K562 (cell line): ENCODE data around the gene PAQR4. TPM values are rescaled to one million over a fixed set of nuclear protein-coding genes. Genes with fewer than 3 reads are reported as not detected.

Experiments used
- CREM ChIP-seq: IDR thresholded peaks from 2 replicates; pipeline ENCODE4 v1.6.1; 2014; ENCODE audit warnings: antibody characterized with exemption, low read depth
- ETV6 ChIP-seq, 3 experiments: fragments of 150-350 bp in 1 of 3; sonication (generic) in 1 of 3; formaldehyde crosslinking in 1 of 3; IDR thresholded peaks; 2 replicates each; pipeline versions ENCODE4 v1.6.1 to v1.8.0; 2014 to 2022; ENCODE audit warnings: borderline replicate concordance in 2 of 3, low read depth in 2 of 3, antibody characterized with exemption in 1 of 3, low read length in 1 of 3, mild to moderate bottlenecking in 1 of 3, missing genetic modification reagents in 1 of 3
- HOXB6 ChIP-seq: fragments of 250-450 bp; sonication (Bioruptor Pico); IDR thresholded peaks from 2 replicates; pipeline ENCODE4 v1.5.1; 2022; ENCODE audit warnings: mild to moderate bottlenecking, borderline replicate concordance
- MAFF ChIP-seq: IDR thresholded peaks from 2 replicates; pipeline ENCODE4 v1.6.1; 2012; ENCODE audit warnings: low read length, improper control_type of control experiment
- MEF2D ChIP-seq: conservative IDR thresholded peaks from 2 replicates; pipeline ENCODE4 v1.6.1; 2016; ENCODE audit warnings: low read depth, missing genetic modification characterization, missing compliant biosample characterization
- SMAD4 ChIP-seq: fragments of 250-450 bp; sonication (Bioruptor Pico); conservative IDR thresholded peaks from 2 replicates; pipeline ENCODE4 v1.8.0; 2021; ENCODE audit warnings: inconsistent platforms, mild to moderate bottlenecking, moderate library complexity
- SP2 ChIP-seq: IDR thresholded peaks from 2 replicates; pipeline ENCODE4 v1.6.1; 2011; ENCODE audit warnings: mild to moderate bottlenecking, low read depth, low read length, moderate library complexity; ENCODE audit not compliant: poor library complexity, severe bottlenecking; ENCODE audit errors: extremely low read depth
- TGIF2 ChIP-seq: sonication (generic); formaldehyde crosslinking; IDR thresholded peaks from 2 replicates; pipeline ENCODE4 v1.8.1; 2022; ENCODE audit warnings: mild to moderate bottlenecking, missing genetic modification reagents, moderate library complexity
- U2AF2 ChIP-seq: fragments of 200-400 bp; formaldehyde crosslinking; optimal IDR thresholded peaks from 2 replicates; pipeline ENCODE3; 2017; ENCODE audit warnings: low read depth, mild to moderate bottlenecking, low read length
- YY1 ChIP-seq, 3 experiments: IDR thresholded peaks; 2 replicates each; pipeline ENCODE4 v1.6.1; 2011; ENCODE audit warnings: low read length in 2 of 3, mild to moderate bottlenecking in 2 of 3, moderate library complexity in 2 of 3, borderline replicate concordance in 1 of 3, control low read depth in 1 of 3, low read depth in 1 of 3; ENCODE audit not compliant: insufficient read depth in 3 of 3, insufficient replicate concordance in 2 of 3, control insufficient read depth in 1 of 3, insufficient read length in 1 of 3; ENCODE audit errors: extremely low read depth in 1 of 3
- ZKSCAN3 ChIP-seq: fragments of 250-450 bp; sonication (Bioruptor Pico); IDR thresholded peaks from 2 replicates; pipeline ENCODE4 v1.4.0; 2020
- ZNF23 ChIP-seq: fragments of 250-450 bp; sonication (Bioruptor Pico); IDR thresholded peaks from 2 replicates; pipeline ENCODE4 v1.4.0; 2020; ENCODE audit warnings: mild to moderate bottlenecking
- ZNF76 ChIP-seq: fragments of 250-450 bp; sonication (Bioruptor Pico); IDR thresholded peaks from 2 replicates; pipeline ENCODE4 v1.4.0; 2020; ENCODE audit warnings: mild to moderate bottlenecking, moderate library complexity, borderline replicate concordance
- ZNF766 ChIP-seq: fragments of 200-800 bp; sonication (Bioruptor generic); conservative IDR thresholded peaks from 2 replicates; pipeline ENCODE4 v1.6.1; 2016; ENCODE audit warnings: missing genetic modification characterization, missing compliant biosample characterization
- polyA plus RNA-seq, 8 experiments: library from polyadenylated mRNA; depleted of rRNA in 4 of 8; stranded (reverse) in 5 of 8; unstranded in 3 of 8; fragments of >200 nt; fragmentation: Nextera tagmentation in 2 of 8; fragmentation: Illumina TruSeq in 1 of 8; extraction: Ambion mirVana in 2 of 8; extraction: Trizol in 1 of 8; gene quantifications; 2 replicates each; pipeline versions ENCODE4 v1.2.1 to v1.2.3, GENCODE V29; 2011 to 2014; ENCODE audit warnings: inconsistent platforms in 1 of 8, missing spikeins in 1 of 8
- total RNA-seq, 7 experiments: library from RNA; depleted of rRNA in 6 of 7; stranded (reverse); fragments of >200 nt in 6 of 7; fragmentation: Illumina TruSeq in 2 of 7; extraction: Trizol in 2 of 7; gene quantifications; 2 replicates each; pipeline versions ENCODE4 v1.2.1 to v1.2.3, GENCODE V29; 2011 to 2021; ENCODE audit warnings: low replicate concordance in 1 of 7
- TF ChIP-seq, protein P1 (sequence below): IDR thresholded peaks from 2 replicates; pipeline ENCODE4 v1.6.1; 2012; ENCODE audit warnings: low read depth, low read length, improper control_type of control experiment, borderline replicate concordance
- TF ChIP-seq, protein P2 (sequence below): fragments of 450-650 bp; conservative IDR thresholded peaks from 2 replicates; pipeline ENCODE4 v1.6.1; 2016; ENCODE audit warnings: missing genetic modification characterization, low read depth, mild to moderate bottlenecking, missing compliant biosample characterization, moderate library complexity
- TF ChIP-seq, protein P3 (sequence below): fragments of 200-400 bp; formaldehyde crosslinking; IDR thresholded peaks from 2 replicates; pipeline ENCODE4 v1.6.1; 2017; ENCODE audit warnings: mild to moderate bottlenecking, low read depth, low read length, moderate library complexity
- TF ChIP-seq, protein P4 (sequence below): sonication (generic); formaldehyde crosslinking; IDR thresholded peaks from 2 replicates; pipeline ENCODE4 v1.8.1; 2023; ENCODE audit warnings: mild to moderate bottlenecking, missing genetic modification reagents, moderate library complexity
- TF ChIP-seq, protein P5 (sequence below): fragments of 200-800 bp; sonication (Bioruptor generic); IDR thresholded peaks from 2 replicates; pipeline ENCODE4 v1.6.1; 2017; ENCODE audit warnings: missing genetic modification characterization, missing compliant biosample characterization

The PAQR4 gene
- total and polyA plus RNA-seq, 9 of the 15 experiments (the other 6 are each of a cell fraction or from before 2014, with no cell fraction given): 0.62 to 40.4 (median 19.5) TPM

DNA sequence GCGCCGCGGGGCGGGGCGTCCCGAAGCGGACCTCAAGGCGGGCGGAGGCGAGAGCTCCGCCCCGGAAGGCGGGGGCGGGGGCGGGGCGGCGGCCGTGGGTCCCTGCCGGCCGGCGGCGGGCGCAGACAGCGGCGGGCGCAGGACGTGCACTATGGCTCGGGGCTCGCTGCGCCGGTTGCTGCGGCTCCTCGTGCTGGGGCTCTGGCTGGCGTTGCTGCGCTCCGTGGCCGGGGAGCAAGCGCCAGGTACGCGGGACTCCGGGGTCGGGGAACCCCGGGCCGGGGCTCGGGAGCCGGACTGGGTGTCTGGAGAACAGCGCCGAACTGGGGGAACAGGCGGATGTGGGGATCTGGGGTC is 51.1 kb downstream of the PAQR4 start, which contains the start of gene TNFRSF12A (continued):
- TF ChIP-seq, protein P1, sequence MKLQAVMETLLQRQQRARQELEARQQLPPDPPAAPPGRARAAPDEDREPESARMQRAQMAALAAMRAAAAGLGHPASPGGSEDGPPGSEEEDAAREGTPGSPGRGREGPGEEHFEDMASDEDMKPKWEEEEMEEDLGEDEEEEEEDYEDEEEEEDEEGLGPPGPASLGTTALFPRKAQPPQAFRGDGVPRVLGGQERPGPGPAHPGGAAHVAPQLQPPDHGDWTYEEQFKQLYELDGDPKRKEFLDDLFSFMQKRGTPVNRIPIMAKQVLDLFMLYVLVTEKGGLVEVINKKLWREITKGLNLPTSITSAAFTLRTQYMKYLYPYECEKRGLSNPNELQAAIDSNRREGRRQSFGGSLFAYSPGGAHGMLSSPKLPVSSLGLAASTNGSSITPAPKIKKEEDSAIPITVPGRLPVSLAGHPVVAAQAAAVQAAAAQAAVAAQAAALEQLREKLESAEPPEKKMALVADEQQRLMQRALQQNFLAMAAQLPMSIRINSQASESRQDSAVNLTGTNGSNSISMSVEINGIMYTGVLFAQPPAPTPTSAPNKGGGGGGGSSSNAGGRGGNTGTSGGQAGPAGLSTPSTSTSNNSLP: no peak
- TF ChIP-seq, protein P2, sequence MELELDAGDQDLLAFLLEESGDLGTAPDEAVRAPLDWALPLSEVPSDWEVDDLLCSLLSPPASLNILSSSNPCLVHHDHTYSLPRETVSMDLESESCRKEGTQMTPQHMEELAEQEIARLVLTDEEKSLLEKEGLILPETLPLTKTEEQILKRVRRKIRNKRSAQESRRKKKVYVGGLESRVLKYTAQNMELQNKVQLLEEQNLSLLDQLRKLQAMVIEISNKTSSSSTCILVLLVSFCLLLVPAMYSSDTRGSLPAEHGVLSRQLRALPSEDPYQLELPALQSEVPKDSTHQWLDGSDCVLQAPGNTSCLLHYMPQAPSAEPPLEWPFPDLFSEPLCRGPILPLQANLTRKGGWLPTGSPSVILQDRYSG (tag): no peak
- TF ChIP-seq HOXB6: no peak
- TF ChIP-seq YY1 (IDR thresholded peaks at IDR 0.05; ENCODE audit: borderline replicate concordance in 1 of 3, control insufficient read depth in 1 of 3, extremely low read depth in 1 of 3, insufficient read depth in 3 of 3, insufficient read length in 1 of 3, insufficient replicate concordance in 2 of 3, low read depth in 1 of 3, low read length in 2 of 3): peak in 1 of 3 experiments; percentile 78
- no peak for TF ChIP-seq U2AF2
- TF ChIP-seq ZKSCAN3 (CRISPR knock-in tag): no peak
- TF ChIP-seq, protein P3, sequence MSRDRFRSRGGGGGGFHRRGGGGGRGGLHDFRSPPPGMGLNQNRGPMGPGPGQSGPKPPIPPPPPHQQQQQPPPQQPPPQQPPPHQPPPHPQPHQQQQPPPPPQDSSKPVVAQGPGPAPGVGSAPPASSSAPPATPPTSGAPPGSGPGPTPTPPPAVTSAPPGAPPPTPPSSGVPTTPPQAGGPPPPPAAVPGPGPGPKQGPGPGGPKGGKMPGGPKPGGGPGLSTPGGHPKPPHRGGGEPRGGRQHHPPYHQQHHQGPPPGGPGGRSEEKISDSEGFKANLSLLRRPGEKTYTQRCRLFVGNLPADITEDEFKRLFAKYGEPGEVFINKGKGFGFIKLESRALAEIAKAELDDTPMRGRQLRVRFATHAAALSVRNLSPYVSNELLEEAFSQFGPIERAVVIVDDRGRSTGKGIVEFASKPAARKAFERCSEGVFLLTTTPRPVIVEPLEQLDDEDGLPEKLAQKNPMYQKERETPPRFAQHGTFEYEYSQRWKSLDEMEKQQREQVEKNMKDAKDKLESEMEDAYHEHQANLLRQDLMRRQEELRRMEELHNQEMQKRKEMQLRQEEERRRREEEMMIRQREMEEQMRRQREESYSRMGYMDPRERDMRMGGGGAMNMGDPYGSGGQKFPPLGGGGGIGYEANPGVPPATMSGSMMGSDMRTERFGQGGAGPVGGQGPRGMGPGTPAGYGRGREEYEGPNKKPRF: no peak
- no peak for TF ChIP-seq MEF2D
- TF ChIP-seq TGIF2 (CRISPR knock-in tag): no peak
- no peak for TF ChIP-seq ZNF76 (CRISPR knock-in tag)
- TF ChIP-seq, protein P4, sequence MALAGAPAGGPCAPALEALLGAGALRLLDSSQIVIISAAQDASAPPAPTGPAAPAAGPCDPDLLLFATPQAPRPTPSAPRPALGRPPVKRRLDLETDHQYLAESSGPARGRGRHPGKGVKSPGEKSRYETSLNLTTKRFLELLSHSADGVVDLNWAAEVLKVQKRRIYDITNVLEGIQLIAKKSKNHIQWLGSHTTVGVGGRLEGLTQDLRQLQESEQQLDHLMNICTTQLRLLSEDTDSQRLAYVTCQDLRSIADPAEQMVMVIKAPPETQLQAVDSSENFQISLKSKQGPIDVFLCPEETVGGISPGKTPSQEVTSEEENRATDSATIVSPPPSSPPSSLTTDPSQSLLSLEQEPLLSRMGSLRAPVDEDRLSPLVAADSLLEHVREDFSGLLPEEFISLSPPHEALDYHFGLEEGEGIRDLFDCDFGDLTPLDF: no peak
- TF ChIP-seq ZNF766 (CRISPR knock-in tag): 0 out of 2 replicates have a peak, but pooled peaks have one; percentile 1
- TF ChIP-seq SMAD4: peak; percentile 92
- no peak for TF ChIP-seq ETV6 (IDR thresholded peaks at IDR 0.05; ENCODE audit: borderline replicate concordance in 1 of 2, low read depth in 2 of 2, low read length in 1 of 2)
- no peak for TF ChIP-seq ETV6 (CRISPR knock-in tag; IDR thresholded peaks at IDR 0.05; ENCODE audit: borderline replicate concordance)
- TF ChIP-seq, protein P5, sequence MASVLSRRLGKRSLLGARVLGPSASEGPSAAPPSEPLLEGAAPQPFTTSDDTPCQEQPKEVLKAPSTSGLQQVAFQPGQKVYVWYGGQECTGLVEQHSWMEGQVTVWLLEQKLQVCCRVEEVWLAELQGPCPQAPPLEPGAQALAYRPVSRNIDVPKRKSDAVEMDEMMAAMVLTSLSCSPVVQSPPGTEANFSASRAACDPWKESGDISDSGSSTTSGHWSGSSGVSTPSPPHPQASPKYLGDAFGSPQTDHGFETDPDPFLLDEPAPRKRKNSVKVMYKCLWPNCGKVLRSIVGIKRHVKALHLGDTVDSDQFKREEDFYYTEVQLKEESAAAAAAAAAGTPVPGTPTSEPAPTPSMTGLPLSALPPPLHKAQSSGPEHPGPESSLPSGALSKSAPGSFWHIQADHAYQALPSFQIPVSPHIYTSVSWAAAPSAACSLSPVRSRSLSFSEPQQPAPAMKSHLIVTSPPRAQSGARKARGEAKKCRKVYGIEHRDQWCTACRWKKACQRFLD (CRISPR knock-in tag): no peak
- TF ChIP-seq SP2: no peak
- TF ChIP-seq CREM: 0 out of 2 replicates have a peak, but pooled peaks have one; percentile 49
- TF ChIP-seq ZNF23: no peak
- no peak for TF ChIP-seq MAFF
